ENCODE measurements around the gene PCOLCE2.

GRCh38 chr3:142817356-142817755 lies 71.5 kb downstream of the PCOLCE2 start:
- TF ChIP-seq CTCF (IDR thresholded peaks at IDR 0.05 in 8 of 11, conservative IDR thresholded peaks at IDR 0.05 in 3 of 11) (no peak), POLR2A (IDR thresholded peaks at IDR 0.05) (no peak), POLR2AphosphoS5 (IDR thresholded peaks at IDR 0.05) (no peak)

Measured in spleen (tissue), 7 donors.